ENCODE measurements around the gene GTF2H2C. TPM values are rescaled to one million over a fixed set of nuclear protein-coding genes. Genes with fewer than 3 reads are reported as not detected.

GTF2H2C gene
- 31.1 to 38.8 TPM (median 33.3 TPM) in 5 replicates for total RNA-seq (2022; extraction: Qiagen RNA extraction; ENCODE audit: low read depth)

DNA sequence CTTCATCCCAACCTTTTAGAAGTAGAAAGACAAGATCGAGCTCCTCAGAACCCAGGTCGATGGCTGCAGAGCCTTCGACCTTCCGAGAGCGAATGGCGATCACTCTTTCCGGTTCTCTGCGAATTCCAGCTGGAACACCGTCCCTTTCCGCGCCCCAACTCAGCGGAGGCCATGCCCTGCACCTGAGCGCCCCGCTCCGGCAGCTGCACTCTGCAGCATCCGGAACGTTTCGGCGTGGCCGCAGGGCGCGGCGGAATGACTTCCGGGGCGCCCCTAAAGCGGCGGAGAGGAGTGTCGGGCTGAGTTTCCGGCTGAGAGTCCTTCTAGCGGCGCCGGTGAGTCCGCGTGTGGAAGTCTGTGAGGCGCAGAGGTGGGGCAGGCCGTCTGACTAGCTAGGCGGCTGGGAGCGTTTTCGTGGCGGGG lies at the start of gene GTF2H2C:
Gene GTF2H2C (plus strand): TSS at position 284 of the 423 bp plus-strand sequence. CDS start 4,942 bp downstream, outside the sequence.

Other genes starting within 250 kb of the GTF2H2C start
- 2.8 to 3.8 TPM (median 3.3 TPM) in 5 replicates for gene CCDC125, start 227.4 kb upstream of the GTF2H2C start, total RNA-seq (2022; extraction: Qiagen RNA extraction; ENCODE audit: low read depth)
- gene AK6, start 190.7 kb upstream of the GTF2H2C start, total RNA-seq (2022; extraction: Qiagen RNA extraction; ENCODE audit: low read depth): 30.4 to 52.3 TPM (median 49.7 TPM) in 5 replicates
- gene TAF9, start 190.7 kb upstream of the GTF2H2C start, total RNA-seq (2022; extraction: Qiagen RNA extraction; ENCODE audit: low read depth): 125 to 138 TPM (median 130 TPM) in 5 replicates
- 13.4 to 18.4 TPM (median 16.5 TPM) in 5 replicates for gene RAD17, start 190.4 kb upstream of the GTF2H2C start, total RNA-seq (2022; extraction: Qiagen RNA extraction; ENCODE audit: low read depth)
- gene MARVELD2, start 145.1 kb upstream of the GTF2H2C start, total RNA-seq (2022; extraction: Qiagen RNA extraction; ENCODE audit: low read depth): 2.2 to 3.2 TPM (median 2.4 TPM) in 5 replicates
- gene OCLN, start 67.4 kb upstream of the GTF2H2C start, total RNA-seq (2022; extraction: Qiagen RNA extraction; ENCODE audit: low read depth): 10.3 to 12.8 TPM (median 11.5 TPM) in 5 replicates

All from A549 treated with GW870086 at 1 μM for 4 hours (cell line).